HepG2 (cell line): ENCODE data around the gene PBX2. TPM values are rescaled to one million over a fixed set of nuclear protein-coding genes. Genes with fewer than 3 reads are reported as not detected.

Experiments
- ARHGAP35 ChIP-seq: sonication (generic); formaldehyde crosslinking; IDR thresholded peaks from 2 replicates; pipeline ENCODE4 v1.9.0; 2022; ENCODE audit warnings: mild to moderate bottlenecking, inconsistent platforms, moderate library complexity, missing genetic modification reagents, borderline replicate concordance
- BATF2 ChIP-seq: sonication (generic); formaldehyde crosslinking; IDR thresholded peaks from 2 replicates; pipeline ENCODE4 v1.8.0; 2022; ENCODE audit warnings: mild to moderate bottlenecking, missing genetic modification reagents, moderate library complexity
- BORCS8-MEF2B ChIP-seq: sonication (generic); formaldehyde crosslinking; IDR thresholded peaks from 2 replicates; pipeline ENCODE4 v1.8.0; 2022; ENCODE audit warnings: mild to moderate bottlenecking, missing genetic modification reagents
- CEBPZ ChIP-seq: IDR thresholded peaks from 2 replicates; pipeline ENCODE4 v1.6.1; 2012; ENCODE audit warnings: low read length, improper control_type of control experiment
- HCFC1 ChIP-seq: fragments of 150-350 bp; IDR thresholded peaks from 2 replicates; pipeline ENCODE4 v1.6.1; 2014; ENCODE audit warnings: low read depth, low read length
- MAFK ChIP-seq, 2 experiments: IDR thresholded peaks in 1 of 2; conservative IDR thresholded peaks in 1 of 2; 2 replicates each; pipeline ENCODE4 v1.6.1; 2011; ENCODE audit warnings: improper control_type of control experiment in 2 of 2, low read length in 2 of 2
- NFE2 ChIP-seq: sonication (generic); formaldehyde crosslinking; IDR thresholded peaks from 2 replicates; pipeline ENCODE4 v1.4.0; 2020; ENCODE audit warnings: missing genetic modification reagents
- PHF21A ChIP-seq: sonication (generic); formaldehyde crosslinking; IDR thresholded peaks from 2 replicates; pipeline ENCODE4 v1.5.0; 2020; ENCODE audit warnings: mild to moderate bottlenecking, missing genetic modification reagents
- SMAD1 ChIP-seq: sonication (generic); formaldehyde crosslinking; IDR thresholded peaks from 2 replicates; pipeline ENCODE4 v1.4.0; 2020; ENCODE audit warnings: missing genetic modification reagents, low read depth, mild to moderate bottlenecking, borderline replicate concordance
- TEAD3 ChIP-seq: optimal IDR thresholded peaks from 2 replicates; pipeline ENCODE3; 2016; ENCODE audit warnings: borderline replicate concordance
- ZBTB14 ChIP-seq: sonication (generic); formaldehyde crosslinking; IDR thresholded peaks from 2 replicates; pipeline ENCODE4 v1.4.0; 2020; ENCODE audit warnings: missing genetic modification reagents
- ZBTB25 ChIP-seq: IDR thresholded peaks from 2 replicates; pipeline ENCODE4 v1.6.1; 2018; ENCODE audit warnings: missing genetic modification reagents
- ZFP36 ChIP-seq: fragments of 150-350 bp; IDR thresholded peaks from 2 replicates; pipeline ENCODE4 v1.6.1; 2018; ENCODE audit warnings: borderline replicate concordance, low read length, low read depth; ENCODE audit not compliant: partially characterized antibody
- ZFY ChIP-seq: sonication (generic); formaldehyde crosslinking; IDR thresholded peaks from 2 replicates; pipeline ENCODE4 v1.4.0; 2020; ENCODE audit warnings: missing genetic modification reagents
- ZKSCAN1 ChIP-seq: fragments of 150-350 bp; IDR thresholded peaks from 2 replicates; pipeline ENCODE4 v1.6.1; 2014; ENCODE audit warnings: low read length
- ZNF160 ChIP-seq: sonication (generic); formaldehyde crosslinking; IDR thresholded peaks from 2 replicates; pipeline ENCODE4 v1.8.0; 2022; ENCODE audit warnings: mild to moderate bottlenecking, inconsistent platforms, missing genetic modification reagents
- ZNF30 ChIP-seq: sonication (generic); formaldehyde crosslinking; IDR thresholded peaks from 2 replicates; pipeline ENCODE4 v1.5.0; 2020; ENCODE audit warnings: mild to moderate bottlenecking, missing genetic modification reagents
- ZNF543 ChIP-seq: sonication (generic); formaldehyde crosslinking; IDR thresholded peaks from 2 replicates; pipeline ENCODE4 v1.4.0; 2020; ENCODE audit warnings: mild to moderate bottlenecking, missing genetic modification reagents
- ZNF580 ChIP-seq: IDR thresholded peaks from 2 replicates; pipeline ENCODE4 v1.6.1; 2016; ENCODE audit warnings: low read depth, borderline replicate concordance
- ZNF740 ChIP-seq: sonication (generic); formaldehyde crosslinking; IDR thresholded peaks from 2 replicates; pipeline ENCODE4 v1.4.0; 2020; ENCODE audit warnings: missing genetic modification reagents
- polyA plus RNA-seq, 8 experiments: library from polyadenylated mRNA; depleted of rRNA in 3 of 8; stranded (reverse) in 7 of 8; unstranded in 1 of 8; fragments of >200 nt; fragmentation: Illumina TruSeq in 4 of 8; extraction: Trizol in 4 of 8; gene quantifications; 2 replicates each; pipeline versions ENCODE4 v1.2.1 to v1.2.3, GENCODE V29; 2011 to 2016; ENCODE audit warnings: low read depth in 4 of 8, missing spikeins in 1 of 8, mixed read lengths in 1 of 8; ENCODE audit not compliant: insufficient read depth in 1 of 8
- total RNA-seq, 5 experiments: library from RNA; depleted of rRNA; stranded (reverse); fragments of >200 nt; fragmentation: Illumina TruSeq; extraction: Trizol; gene quantifications; 2 replicates each; pipeline ENCODE4 v1.2.3, GENCODE V29; 2016; ENCODE audit warnings: low read depth in 1 of 5

PBX2 gene
- total and polyA plus RNA-seq, 2 of the 13 experiments (the other 11 are each of a cell fraction or from before 2014, with no cell fraction given): 42.3 to 77.8 TPM

GRCh38 chr6:32190054-32190851, at the start of gene PBX2 (continued):
- TF ChIP-seq ZNF580 (CRISPR knock-in tag): peak; percentile 53; the same call in 1 of the 2 replicates
- TF ChIP-seq ZNF543 (CRISPR knock-in tag): 0 out of 2 replicates have a peak, but pooled peaks have one; percentile 40
- no peak for TF ChIP-seq MAFK (conservative IDR thresholded peaks at IDR 0.05 in 1 of 2, IDR thresholded peaks at IDR 0.05 in 1 of 2; ENCODE audit: low read length in 2 of 2)
- TF ChIP-seq BATF2: no peak
- TF ChIP-seq SMAD1: peak; percentile 76; the same call in 1 of the 2 replicates
- TF ChIP-seq NFE2: peak; percentile 33; the same call in 1 of the 2 replicates
- no peak for TF ChIP-seq ZNF30
- peak; percentile 59; the same call in 1 of the 2 replicates for TF ChIP-seq ZBTB25 (CRISPR knock-in tag)
- TF ChIP-seq ZBTB14 (CRISPR knock-in tag): no peak
- TF ChIP-seq ZFY (CRISPR knock-in tag): peak; percentile 74
- no peak for TF ChIP-seq ZKSCAN1
- TF ChIP-seq PHF21A (CRISPR knock-in tag): no peak
- 0 out of 2 replicates have a peak, but pooled peaks have one; percentile 10 for TF ChIP-seq ZNF740
- TF ChIP-seq HCFC1: no peak
- TF ChIP-seq BORCS8-MEF2B (CRISPR knock-in tag): 0 out of 2 replicates have a peak, but pooled peaks have one; percentile 11
- TF ChIP-seq TEAD3: peak; percentile 48
- TF ChIP-seq ARHGAP35 (CRISPR knock-in tag): 0 out of 2 replicates have a peak, but pooled peaks have one; percentile 51
- TF ChIP-seq ZNF160 (CRISPR knock-in tag): no peak
- TF ChIP-seq ZFP36: no peak
- no peak for TF ChIP-seq CEBPZ
